GM18526 (cell line): Measurements from ENCODE around the gene FHIT.

ENCODE experiments used
- POLR2A ChIP-seq: IDR thresholded peaks from 3 replicates; pipeline ENCODE4 v1.6.1; 2011; ENCODE audit not compliant: insufficient read length; ENCODE audit errors: extremely low read depth

Gene FHIT

DNA sequence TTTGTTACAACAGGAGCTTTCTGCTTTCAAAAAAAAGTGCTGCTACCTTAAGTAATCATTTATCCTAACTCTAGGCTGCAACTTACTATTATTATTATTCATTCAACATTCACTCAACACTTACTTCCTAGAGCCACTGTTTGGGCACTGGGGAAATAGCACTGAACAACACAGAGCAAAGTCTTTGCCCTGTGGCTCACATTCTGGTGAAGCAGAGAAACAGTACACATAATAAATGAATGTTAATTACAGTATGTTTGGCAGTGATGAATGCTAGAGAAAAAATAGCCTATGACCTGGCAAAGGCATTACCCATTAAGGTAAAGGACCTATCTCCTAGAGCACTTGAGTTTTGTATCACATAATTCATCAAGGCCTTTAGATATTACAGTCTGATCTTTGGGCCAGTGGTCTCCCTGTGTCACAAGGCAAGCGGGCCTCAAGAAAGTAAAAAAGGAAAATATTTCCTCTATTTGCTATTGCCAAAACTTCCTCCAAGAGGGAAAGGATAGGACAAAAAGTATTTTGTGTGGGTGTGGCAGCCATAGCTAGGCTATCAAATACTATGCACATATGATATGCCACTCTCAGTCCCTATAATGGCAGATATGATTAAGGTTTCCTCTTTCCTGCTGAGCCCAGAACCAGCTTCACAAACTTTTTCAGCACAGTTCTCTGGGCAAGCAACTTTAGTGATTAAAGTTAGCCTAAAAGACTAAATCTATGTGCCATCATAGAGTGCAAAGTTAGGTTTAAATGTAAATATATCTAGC is 142.8 kb downstream of the FHIT start:
- no peak for TF ChIP-seq POLR2A

GRCh38 chr3:61094608-61095007 is 156.6 kb downstream of the FHIT start:
- TF ChIP-seq POLR2A, result no peak

GRCh38 chr3:61093364-61093763 is 157.9 kb downstream of the FHIT start:
- TF ChIP-seq POLR2A, result no peak

DNA sequence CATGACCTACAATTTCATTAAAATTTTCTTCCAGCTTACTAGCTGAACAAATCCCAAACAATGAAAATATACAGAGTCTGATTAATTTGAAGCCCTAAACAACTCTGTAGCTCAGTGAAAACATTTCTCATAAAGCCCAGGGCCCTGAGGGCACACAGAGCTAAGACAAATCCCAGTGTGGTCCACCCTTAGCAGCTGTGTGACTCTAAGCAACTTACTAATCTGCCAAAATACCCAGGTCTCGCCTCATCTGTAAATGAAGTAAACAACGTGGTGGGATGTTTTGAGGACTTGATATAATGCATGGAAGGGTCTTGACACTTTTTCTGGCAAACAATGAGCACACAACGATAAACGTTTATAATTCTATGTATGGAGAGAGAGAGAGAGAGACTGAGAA is 158.4 kb downstream of the FHIT start:
- no peak for TF ChIP-seq POLR2A

- no peak for TF ChIP-seq POLR2A
Measured at GRCh38 chr3:61090389-61091169, 160.7 kb downstream of the FHIT start.

DNA sequence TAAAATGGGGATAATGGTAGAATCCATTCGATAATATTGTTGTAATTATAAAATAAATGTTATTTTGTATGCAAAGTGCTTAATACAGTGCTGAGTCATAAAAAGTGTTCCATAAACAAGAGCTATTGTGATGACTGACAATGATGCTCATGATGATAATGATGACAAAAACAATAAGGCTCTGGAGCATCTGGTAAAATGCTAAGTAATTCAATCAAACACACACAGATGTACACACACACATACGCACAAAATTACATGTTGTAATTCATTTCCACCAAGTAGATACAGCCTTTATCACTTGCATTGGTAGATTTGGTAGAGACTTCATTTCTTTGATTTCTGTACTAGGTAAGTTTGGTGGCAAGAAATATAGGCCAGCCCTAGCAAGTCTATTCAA is 163.8 kb downstream of the FHIT start:
- TF ChIP-seq POLR2A, result no peak

- TF ChIP-seq POLR2A, result no peak
Measured at GRCh38 chr3:61081554-61081953, 169.7 kb downstream of the FHIT start.

DNA sequence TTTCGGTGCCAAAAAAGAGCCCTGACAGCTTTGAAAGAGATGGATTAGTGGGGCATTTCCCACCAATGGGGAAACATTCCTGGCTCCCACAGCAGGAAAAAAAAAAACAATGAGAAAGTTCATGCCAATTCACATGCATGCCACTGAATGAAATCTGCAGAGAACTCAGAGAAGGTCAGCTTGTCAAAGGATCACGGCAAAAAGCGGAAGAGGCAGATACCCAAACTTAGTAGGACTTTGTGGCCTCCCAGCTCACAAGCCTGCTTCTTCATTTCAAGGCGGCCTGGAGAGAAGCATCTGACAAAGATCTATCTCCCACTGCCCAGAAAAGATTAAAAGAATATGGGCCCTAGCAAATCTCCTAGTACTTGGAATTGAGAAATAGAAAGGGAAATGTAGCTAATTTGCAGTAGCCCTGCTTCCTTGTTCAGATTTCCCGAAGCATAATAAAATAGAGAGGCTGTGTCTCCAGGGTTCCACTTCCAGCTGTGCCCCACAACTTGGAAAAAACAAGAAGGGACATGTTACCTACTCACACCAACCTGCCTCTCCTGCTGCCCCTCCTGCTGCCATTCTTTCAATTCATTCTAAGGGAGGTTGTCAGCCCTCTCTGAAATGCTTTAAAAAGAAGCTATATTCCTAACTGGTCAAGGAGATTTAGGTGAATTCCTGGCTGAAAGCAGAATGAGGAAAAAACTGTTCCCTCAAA is 170.4 kb downstream of the FHIT start:
- no peak for TF ChIP-seq POLR2A

DNA sequence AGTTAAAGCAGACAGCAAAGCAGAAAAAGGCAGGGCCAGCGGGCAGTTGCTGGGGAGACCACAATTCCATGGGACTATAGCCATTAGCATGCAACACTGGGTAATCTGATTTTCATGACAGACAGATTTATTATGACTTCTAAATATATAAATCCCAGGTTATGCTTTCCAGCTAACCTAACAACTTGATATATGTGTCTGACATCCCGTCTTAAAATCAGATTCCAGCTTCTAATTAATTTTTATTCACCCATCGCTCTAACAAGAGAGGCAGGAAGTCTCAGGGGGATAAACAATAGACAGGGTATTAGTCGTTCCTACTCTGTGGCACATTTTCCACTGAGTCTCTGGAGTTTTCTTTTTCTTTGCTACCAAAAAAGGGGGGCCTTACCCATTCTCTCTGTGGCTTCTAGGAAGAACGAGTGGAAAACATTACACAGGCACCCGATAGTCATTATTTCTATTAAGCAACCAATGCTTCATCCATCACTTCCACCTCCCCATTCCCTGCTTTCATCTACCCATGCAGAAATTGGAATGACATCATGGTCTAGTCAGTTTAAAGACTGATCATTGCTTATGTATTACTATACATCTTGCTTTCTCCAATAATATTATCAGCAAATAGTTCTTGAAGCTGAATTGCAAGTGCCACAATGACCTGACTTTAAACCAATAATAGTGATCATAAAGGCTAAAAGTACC is 173.1 kb downstream of the FHIT start:
- TF ChIP-seq POLR2A, result no peak

GRCh38 chr3:61077551-61077950 is 173.7 kb downstream of the FHIT start:
- no peak for TF ChIP-seq POLR2A

GRCh38 chr3:61074783-61075182 is 176.5 kb downstream of the FHIT start:
- no peak for TF ChIP-seq POLR2A

- no peak for TF ChIP-seq POLR2A
Measured at GRCh38 chr3:61073566-61074165, 177.6 kb downstream of the FHIT start.

- TF ChIP-seq POLR2A, result no peak
Measured at GRCh38 chr3:61068084-61068483, 183.2 kb downstream of the FHIT start.

GRCh38 chr3:61066800-61067199 is 184.5 kb downstream of the FHIT start:
- no peak for TF ChIP-seq POLR2A
